IMR-90 (cell line): ENCODE measurements around the gene FAM174C. TPM values are rescaled to one million over a fixed set of nuclear protein-coding genes. Genes with fewer than 3 reads are reported as not detected.

Source experiments
- ATAC-seq: fragments of 200-7000 bp; cut with Tn5 transposase; 2 replicates; pipeline ENCODE4 v1.9.1; 2020; ENCODE audit warnings: low read depth, mild to moderate bottlenecking, moderate library complexity
- BruUV-seq: library from RNA; stranded (reverse); fragments of 400-500 nt; replicated peaks from 2 replicates; lab custom pipeline; 2021; lab: Mats Ljungman, UMichigan
- CTCF ChIA-PET: fragments of 300-600 bp; formaldehyde crosslinking; extraction: SDS; loops from one replicate; lab custom pipeline; 2021; ENCODE audit warnings: antibody characterized with exemption; lab: Yijun Ruan, JAX
- POLR2A ChIA-PET: fragments of 300-600 bp; sonication (Branson Sonifier 250); formaldehyde crosslinking; loops from one replicate; lab custom pipeline; 2022; ENCODE audit warnings: antibody characterized with exemption; ENCODE audit not compliant: unreplicated experiment; lab: Charles Lee
- DNase-seq: peaks from one replicate; pipeline ENCODE4 v3.0.0; 2013
- H2AFZ ChIP-seq: replicated peaks from 2 replicates; pipeline ENCODE3; 2013; ENCODE audit warnings: low read length, mild to moderate bottlenecking; ENCODE audit not compliant: poor library complexity
- H2AK5ac ChIP-seq: 2 replicates; pipeline ENCODE4 v1.6.1; 2013; ENCODE audit warnings: low read depth, low read length, inconsistent platforms
- H2AK9ac ChIP-seq: replicated peaks from 2 replicates; pipeline ENCODE3; 2013; ENCODE audit warnings: mild to moderate bottlenecking, low read depth, low read length, moderate library complexity; ENCODE audit not compliant: poor library complexity
- H2BK120ac ChIP-seq: 2 replicates; pipeline ENCODE4 v1.6.1; 2013; ENCODE audit warnings: low read depth, low read length, inconsistent platforms
- H2BK15ac ChIP-seq: 3 replicates; pipeline ENCODE4 v1.6.1; 2013; ENCODE audit warnings: low read depth, low read length, inconsistent platforms
- H2BK20ac ChIP-seq: 2 replicates; pipeline ENCODE4 v1.6.1; 2013; ENCODE audit warnings: low read depth, mild to moderate bottlenecking, inconsistent platforms, low read length, moderate library complexity
- H2BK5ac ChIP-seq: 2 replicates; pipeline ENCODE4 v1.6.1; 2013; ENCODE audit warnings: mild to moderate bottlenecking, low read depth, low read length, inconsistent platforms; ENCODE audit not compliant: poor library complexity, severe bottlenecking
- H3K14ac ChIP-seq: replicated peaks from 2 replicates; pipeline ENCODE4 v1.6.1; 2013; ENCODE audit warnings: low read depth, low read length, inconsistent platforms
- H3K18ac ChIP-seq: 2 replicates; pipeline ENCODE4 v1.6.1; 2013; ENCODE audit warnings: low read depth, low read length, control low read depth
- H3K23ac ChIP-seq: 2 replicates; pipeline ENCODE4 v1.6.1; 2013; ENCODE audit warnings: low read depth, low read length, inconsistent platforms
- H3K27ac ChIP-seq: 2 replicates; pipeline ENCODE4 v1.5.1; 2013; ENCODE audit warnings: mild to moderate bottlenecking, control low read depth, low read length; ENCODE audit not compliant: insufficient read depth
- H3K27me3 ChIP-seq: 2 replicates; pipeline ENCODE4 v1.6.1; 2013; ENCODE audit warnings: low read length; ENCODE audit not compliant: control insufficient read depth, insufficient read depth
- H3K36me3 ChIP-seq: 2 replicates; pipeline ENCODE4 v1.6.1; 2013; ENCODE audit warnings: low read length, mixed read lengths; ENCODE audit not compliant: control insufficient read depth, insufficient read depth
- H3K4ac ChIP-seq: 2 replicates; pipeline ENCODE4 v1.6.1; 2013; ENCODE audit warnings: low read depth, low read length, inconsistent platforms
- H3K4me1 ChIP-seq: 2 replicates; pipeline ENCODE4 v1.6.1; 2013; ENCODE audit warnings: low read length, mixed read lengths; ENCODE audit not compliant: control insufficient read depth, insufficient read depth
- H3K4me2 ChIP-seq: 2 replicates; pipeline ENCODE4 v1.6.1; 2013; ENCODE audit warnings: low read depth, mild to moderate bottlenecking, control low read depth, low read length, moderate library complexity
- H3K4me3 ChIP-seq: 2 replicates; pipeline ENCODE4 v1.5.1; 2013; ENCODE audit warnings: low read depth, mild to moderate bottlenecking, control low read depth, low read length, moderate library complexity; ENCODE audit not compliant: insufficient read depth
- H3K56ac ChIP-seq: 2 replicates; pipeline ENCODE4 v1.6.1; 2013; ENCODE audit warnings: low read length, inconsistent platforms; ENCODE audit not compliant: insufficient read depth; ENCODE audit errors: extremely low read depth
- H3K79me1 ChIP-seq, 2 experiments: 2 replicates each; pipeline ENCODE4 v1.6.1; 2013; ENCODE audit warnings: low read length in 2 of 2, inconsistent platforms in 1 of 2, low read depth in 1 of 2
- H3K9ac ChIP-seq: 2 replicates; pipeline ENCODE4 v1.6.1; 2013; ENCODE audit warnings: low read depth, low read length, control low read depth
- H3K9me1 ChIP-seq: 2 replicates; pipeline ENCODE4 v1.6.1; 2013; ENCODE audit warnings: low read length, inconsistent platforms; ENCODE audit not compliant: insufficient read depth
- H3K9me3 ChIP-seq: 2 replicates; pipeline ENCODE4 v1.6.1; 2013; ENCODE audit warnings: low read length; ENCODE audit not compliant: control insufficient read depth, insufficient read depth
- H4K20me1 ChIP-seq: 2 replicates; pipeline ENCODE4 v1.6.1; 2013; ENCODE audit warnings: low read length, inconsistent platforms; ENCODE audit not compliant: insufficient read depth
- H4K5ac ChIP-seq: 2 replicates; pipeline ENCODE4 v1.6.1; 2013; ENCODE audit warnings: mild to moderate bottlenecking, low read depth, low read length, control low read depth
- H4K8ac ChIP-seq, 2 experiments: 2 replicates each; pipeline ENCODE4 v1.6.1; 2013; ENCODE audit warnings: low read depth in 2 of 2, low read length in 2 of 2, control low read depth in 1 of 2, inconsistent platforms in 1 of 2
- H4K91ac ChIP-seq: 2 replicates; pipeline ENCODE4 v1.6.1; 2013; ENCODE audit warnings: low read depth, low read length, inconsistent platforms; ENCODE audit not compliant: insufficient read depth
- BHLHE40 ChIP-seq: fragments of 150-350 bp; IDR thresholded peaks from 2 replicates; pipeline ENCODE4 v1.6.1; 2016; ENCODE audit warnings: mild to moderate bottlenecking, low read depth, low read length
- CEBPB ChIP-seq: IDR thresholded peaks from 2 replicates; pipeline ENCODE4 v1.6.1; 2012; ENCODE audit warnings: low read depth, low read length, improper control_type of control experiment
- CHD1 ChIP-seq: IDR thresholded peaks from 2 replicates; pipeline ENCODE4 v1.6.1; 2012; ENCODE audit warnings: low read depth, low read length, improper control_type of control experiment
- CTCF ChIP-seq: conservative IDR thresholded peaks from 2 replicates; pipeline ENCODE4 v1.5.1; 2012; ENCODE audit warnings: mild to moderate bottlenecking, low read depth, low read length, improper control_type of control experiment
- ELK1 ChIP-seq: fragments of 150-350 bp; IDR thresholded peaks from 2 replicates; pipeline ENCODE4 v1.6.1; 2016; ENCODE audit warnings: low read depth, mild to moderate bottlenecking, low read length, moderate library complexity, borderline replicate concordance
- FOS ChIP-seq: fragments of 150-350 bp; IDR thresholded peaks from 2 replicates; pipeline ENCODE4 v1.6.1; 2016; ENCODE audit warnings: low read depth, low read length
- MAFK ChIP-seq: IDR thresholded peaks from 2 replicates; pipeline ENCODE4 v1.6.1; 2012; ENCODE audit warnings: low read depth, low read length, improper control_type of control experiment
- MAZ ChIP-seq: IDR thresholded peaks from 2 replicates; pipeline ENCODE4 v1.6.1; 2012; ENCODE audit warnings: low read depth, mild to moderate bottlenecking, low read length, improper control_type of control experiment, moderate library complexity, borderline replicate concordance
- NFE2L2 ChIP-seq: fragments of 150-350 bp; IDR thresholded peaks from 2 replicates; pipeline ENCODE4 v1.6.1; 2016; ENCODE audit warnings: low read depth, mild to moderate bottlenecking, low read length
- POLR2A ChIP-seq: IDR thresholded peaks from 2 replicates; pipeline ENCODE4 v1.6.1; 2012; ENCODE audit warnings: mild to moderate bottlenecking, low read depth, low read length
- RFX5 ChIP-seq: IDR thresholded peaks from 2 replicates; pipeline ENCODE4 v1.8.0; 2012; ENCODE audit warnings: low read depth, mild to moderate bottlenecking, low read length, moderate library complexity
- SMC3 ChIP-seq: fragments of 150-350 bp; IDR thresholded peaks from 2 replicates; pipeline ENCODE4 v1.6.1; 2016; ENCODE audit warnings: low read depth, mild to moderate bottlenecking, antibody characterized with exemption, low read length, moderate library complexity
- USF2 ChIP-seq: fragments of 150-350 bp; IDR thresholded peaks from 2 replicates; pipeline ENCODE4 v1.6.1; 2017; ENCODE audit warnings: mild to moderate bottlenecking, antibody characterized with exemption, low read length, low read depth
- WGBS, 2 experiments: methylation state at CpG; one replicate each; pipeline versions ENCODE4 v1.1.5 to v1.1.7; 2013; ENCODE audit warnings: missing lambda C conversion rate in 2 of 2; ENCODE audit not compliant: insufficient read length in 1 of 2; ENCODE audit errors: extremely low coverage in 2 of 2; 5-methylcytosine and 5-hydroxymethylcytosine counted together
- dilution Hi-C: fragments of 300-500 bp; cut with HindIII; formaldehyde crosslinking; loops from one replicate; pipeline ENCODE4 v1.14.3; 2018; ENCODE audit warnings: low sequenced_read_pairs; ENCODE audit not compliant: unreplicated experiment
- in situ Hi-C: fragments of 300-500 bp; cut with MboI; formaldehyde crosslinking; loops from 3 replicates; pipeline ENCODE4 v1.14.3; 2019; ENCODE audit warnings: low sequenced_read_pairs, inconsistent platforms, mixed read lengths
- intact Hi-C: fragments of 100-400 bp; cut with micrococcal nuclease; formaldehyde crosslinking; loops from 2 replicates; pipeline ENCODE4 v1.10.0; 2022
- polyA plus RNA-seq, 3 experiments: library from polyadenylated mRNA; depleted of rRNA; stranded (reverse); fragments of >200 nt; gene quantifications; 2 replicates each; pipeline ENCODE4 v1.2.3, GENCODE V29; 2012; ENCODE audit warnings: low replicate concordance in 1 of 3
- total RNA-seq: library from RNA; depleted of rRNA; stranded (reverse); fragments of >200 nt; gene quantifications from 2 replicates; pipeline ENCODE4 v1.2.3, GENCODE V29; 2012

FAM174C gene
- total and polyA plus RNA-seq, 2 of the 4 experiments (the other 2 are of a cell fraction): 7.5 to 61.8 TPM

- Histone ChIP-seq H2BK5ac (peak overlapping the region; percentile 45), H3K4me1 (peaks cover 52% of the 10 kb centered on the region), H2AK5ac (no peak overlapping the region; the same call in 1 of the 2 replicates), H4K91ac (no peak overlapping the region), H3K79me1 (peaks cover 0 to 62% of the 10 kb centered on the region in 2 experiments; a peak in 2 of 4 replicates), H4K8ac (0 out of 4 replicates have a peak overlapping the region, but pooled peaks of 1 of the 2 experiments have one; percentile 56), H3K36me3 (peaks cover 52% of the 10 kb centered on the region), H3K27me3 (no peaks in the 10 kb centered on the region), H3K4ac (no peak overlapping the region; the same call in 1 of the 2 replicates), H3K9me1 (peaks cover 3% of the 10 kb centered on the region; the same call in 1 of the 2 replicates), H3K4me2 (no peak overlapping the region), H3K4me3 (no peak overlapping the region), H4K5ac (no peak overlapping the region), H3K9me3 (no peaks in the 10 kb centered on the region), H2AK9ac (peak overlapping the region; percentile 31), H2AFZ (no peak overlapping the region), H2BK20ac (no peak overlapping the region; the same call in 1 of the 2 replicates), H3K14ac (no peak overlapping the region), H3K9ac (no peak overlapping the region), H2BK15ac (no peak overlapping the region), H3K18ac (no peak overlapping the region), H2BK120ac (no peak overlapping the region; the same call in 1 of the 2 replicates), H3K23ac (peak overlapping the region; percentile 74), H3K27ac (peak overlapping the region; percentile 74), H3K56ac (no peak overlapping the region), H4K20me1 (peaks cover 75% of the 10 kb centered on the region)
- intact Hi-C loops (no loop called here), dilution Hi-C loops (no loop called here), in situ Hi-C loops (no loop called here)
- CTCF ChIA-PET: no interaction called here
- TF ChIP-seq SMC3 (no peak), MAZ (no peak), CHD1 (no peak), RFX5 (no peak), NFE2L2 (no peak), BHLHE40 (no peak), MAFK (no peak), FOS (no peak), CTCF (no peak), ELK1 (no peak), POLR2A (no peak), USF2 (no peak), CEBPB (no peak)
- no peak for ATAC-seq
- POLR2A ChIA-PET: no interaction called here
- DNase-seq: no peak
- WGBS, 2 experiments: 91% methylated on average over 6 of the region's 23 CpGs; no CpG with 5 or more reads in 1 of the 2 experiments
- no TSS peak for BruUV-seq
Observed at GRCh38 chr19:1257475-1258162, 17.7 kb upstream of the FAM174C start.
